GM19463 (cell line): ENCODE results near the gene KLHL8.

Experiments used
- ATAC-seq: cut with Tn5 transposase; IDR thresholded peaks from one replicate; pipeline ENCODE4 v1.9.1; 2021; ENCODE audit warnings: mild to moderate bottlenecking, moderate library complexity; ENCODE audit not compliant: unreplicated experiment

KLHL8 gene

DNA sequence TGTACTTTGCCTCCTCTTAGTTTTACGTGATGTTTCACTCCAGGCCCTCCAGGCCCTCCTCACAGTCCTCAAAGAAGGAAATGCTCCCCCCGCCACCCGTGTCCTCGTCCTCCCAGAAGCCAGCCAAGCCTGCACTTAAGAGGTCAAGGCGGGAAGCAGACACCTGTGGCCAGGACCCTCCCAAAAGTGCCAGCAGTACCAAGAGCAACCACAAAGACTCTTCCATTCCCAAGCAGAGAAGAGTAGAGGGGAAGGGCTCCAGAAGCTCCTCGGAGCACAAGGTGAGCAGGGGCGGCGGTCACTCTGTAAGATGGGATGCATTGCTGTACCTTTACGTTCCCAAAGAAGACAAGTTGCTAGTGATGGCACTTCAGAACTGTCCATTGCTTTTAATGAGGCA is 94.4 kb downstream of the KLHL8 start:
- no peak for ATAC-seq

- no peak for ATAC-seq
Measured at GRCh38 chr4:87122252-87122651, 98.2 kb downstream of the KLHL8 start.

GRCh38 chr4:87121341-87122065 is 98.9 kb downstream of the KLHL8 start:
- ATAC-seq: no peak

DNA sequence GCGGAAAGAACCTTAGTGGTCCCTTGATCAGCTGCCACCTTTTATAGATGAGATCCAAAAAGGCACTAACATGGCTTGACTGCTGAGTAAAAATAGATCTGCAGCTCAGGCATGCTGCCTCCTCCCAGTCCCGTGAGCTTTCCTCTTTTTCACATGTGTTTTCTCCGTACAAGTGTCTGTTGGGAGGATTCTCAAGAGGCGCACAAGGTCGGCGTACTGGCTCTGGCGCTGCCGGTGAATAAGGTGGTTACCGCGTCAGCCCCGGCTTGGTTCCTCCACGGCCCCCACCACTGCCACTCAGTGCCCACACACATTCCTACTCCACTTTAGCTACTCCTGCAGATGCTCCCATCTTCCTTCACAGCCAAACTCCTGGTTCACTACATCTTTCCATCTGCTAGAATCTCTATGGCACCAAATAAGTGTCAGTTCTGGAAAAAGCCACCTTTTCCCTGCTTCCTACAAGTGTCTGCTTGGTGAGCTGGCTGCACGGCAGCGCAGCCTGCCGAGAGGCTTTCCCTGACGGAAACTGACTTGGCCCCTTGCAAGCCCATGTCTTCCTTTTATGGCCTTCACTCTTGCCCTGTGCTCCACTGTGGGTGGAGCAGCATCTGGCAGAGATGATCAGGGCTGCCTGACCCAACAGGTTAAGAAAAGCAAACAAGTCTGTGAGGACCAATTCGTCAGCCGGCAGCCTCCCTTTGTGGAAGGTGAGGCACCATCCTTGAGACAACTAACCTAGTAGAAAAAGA is 99.8 kb downstream of the KLHL8 start:
- ATAC-seq: no peak

- ATAC-seq: no peak
Measured at GRCh38 chr4:87120010-87120409, 100.4 kb downstream of the KLHL8 start.

DNA sequence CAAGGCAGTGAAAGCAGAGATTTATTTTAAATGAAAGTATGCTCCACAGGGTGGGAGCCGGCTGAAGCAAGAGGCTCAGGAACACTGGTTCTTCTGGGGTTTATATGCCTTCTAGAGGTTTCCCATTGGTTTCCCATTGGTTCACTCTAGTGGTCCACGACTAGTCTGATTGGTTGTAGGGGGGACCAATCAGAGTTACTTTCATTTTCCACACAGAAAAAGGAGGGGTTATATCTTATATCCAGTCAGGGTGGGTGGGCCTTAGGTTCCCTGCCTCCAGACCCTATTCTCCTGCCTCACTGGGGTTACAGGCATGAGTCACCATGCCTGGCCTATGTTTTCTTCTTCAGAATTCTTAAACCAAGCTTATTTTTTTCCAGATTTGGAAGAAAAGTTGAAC is 101.6 kb downstream of the KLHL8 start:
- ATAC-seq: no peak

GRCh38 chr4:87118421-87118820 is 102.0 kb downstream of the KLHL8 start:
- ATAC-seq: no peak

- no peak for ATAC-seq
Measured at GRCh38 chr4:87117732-87118075, 102.7 kb downstream of the KLHL8 start.

DNA sequence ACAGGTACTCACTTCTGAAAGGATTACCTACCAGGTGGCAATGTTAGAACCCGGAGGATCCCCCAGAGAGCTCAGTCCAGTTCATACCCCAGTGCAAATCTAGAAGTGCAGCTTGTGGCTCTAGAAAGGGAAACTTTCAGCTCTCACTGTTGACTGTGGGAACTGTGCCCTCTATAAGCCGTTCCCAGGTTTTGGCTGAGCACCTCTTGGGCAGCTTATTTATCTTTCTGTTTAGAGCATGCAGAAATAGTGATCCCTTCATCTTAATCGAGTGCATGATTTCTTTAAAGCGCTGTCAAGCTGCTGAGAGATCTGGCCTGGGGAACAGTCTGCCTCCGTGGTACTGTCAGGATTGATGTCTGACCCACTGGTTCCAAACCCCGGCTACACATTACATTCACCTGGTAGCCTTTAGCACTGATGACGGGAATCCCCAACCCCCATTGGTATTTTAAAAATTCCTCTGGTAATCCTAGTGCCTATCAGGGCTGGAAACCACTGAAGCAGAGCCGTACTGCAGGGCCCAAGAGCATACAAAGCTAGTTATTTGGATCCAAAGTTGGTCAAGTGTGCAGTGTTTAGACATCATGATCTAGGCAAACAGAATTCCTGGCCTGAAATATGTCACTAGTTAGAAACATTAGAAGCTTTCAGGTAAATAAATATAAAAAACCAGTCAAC is 103.2 kb downstream of the KLHL8 start:
- no peak for ATAC-seq

GRCh38 chr4:87116231-87116630 is 104.2 kb downstream of the KLHL8 start:
- ATAC-seq: no peak

DNA sequence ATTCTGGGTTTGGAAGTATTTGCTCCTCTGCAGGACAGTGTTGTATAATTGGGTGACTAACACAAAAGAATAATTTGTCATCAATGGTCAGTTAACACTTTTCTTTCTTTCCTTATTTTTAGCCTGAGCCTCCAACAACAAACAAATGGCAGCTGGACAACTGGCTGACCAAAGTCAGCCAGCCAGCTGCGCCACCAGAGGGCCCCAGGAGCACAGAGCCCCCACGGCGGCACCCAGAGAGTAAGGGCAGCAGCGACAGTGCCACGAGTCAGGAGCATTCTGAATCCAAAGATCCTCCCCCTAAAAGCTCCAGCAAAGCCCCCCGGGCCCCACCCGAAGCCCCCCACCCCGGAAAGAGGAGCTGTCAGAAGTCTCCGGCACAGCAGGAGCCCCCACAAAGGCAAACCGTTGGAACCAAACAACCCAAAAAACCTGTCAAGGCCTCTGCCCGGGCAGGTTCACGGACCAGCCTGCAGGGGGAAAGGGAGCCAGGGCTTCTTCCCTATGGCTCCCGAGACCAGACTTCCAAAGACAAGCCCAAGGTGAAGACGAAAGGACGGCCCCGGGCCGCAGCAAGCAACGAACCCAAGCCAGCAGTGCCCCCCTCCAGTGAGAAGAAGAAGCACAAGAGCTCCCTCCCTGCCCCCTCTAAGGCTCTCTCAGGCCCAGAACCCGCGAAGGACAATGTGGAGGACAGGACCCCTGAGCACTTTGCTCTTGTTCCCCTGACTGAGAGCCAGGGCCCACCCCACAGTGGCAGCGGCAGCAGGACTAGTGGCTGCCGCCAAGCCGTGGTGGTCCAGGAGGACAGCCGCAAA is 106.0 kb downstream of the KLHL8 start:
- ATAC-seq: no peak

- no peak for ATAC-seq
Measured at GRCh38 chr4:87112063-87112462, 108.4 kb downstream of the KLHL8 start.
